OCI-LY3 (cell line): ENCODE measurements around the gene TSEN2.

Source experiments
- EZH2phosphoT487 ChIP-seq: fragments of 200-600 bp; shearing (Covaris generic); IDR thresholded peaks from 2 replicates; pipeline ENCODE4 v1.6.1; 2018; ENCODE audit warnings: antibody characterized with exemption, mixed run types, low read depth
- TF ChIP-seq, protein P1 (sequence below): fragments of 200-600, 300-600 bp; sonication (generic); IDR thresholded peaks from 2 replicates; pipeline ENCODE4 v1.5.1; 2014; ENCODE audit warnings: antibody characterized with exemption, low read length, low read depth

DNA sequence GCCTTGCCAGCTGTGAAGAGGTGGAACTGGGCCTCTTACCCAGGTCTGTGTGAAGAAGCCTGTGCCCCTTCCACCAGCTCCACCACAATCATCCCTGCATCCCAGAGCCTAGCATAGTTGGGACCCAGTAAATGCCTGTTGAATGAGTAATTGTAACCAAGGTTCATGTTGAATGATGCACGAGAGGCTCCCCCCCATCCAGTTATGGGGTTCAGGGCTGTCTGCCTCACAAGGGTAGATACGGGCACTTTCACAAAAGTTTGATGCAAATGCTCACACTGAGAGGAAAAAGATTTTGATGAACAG, 29.5 kb upstream of the TSEN2 start:
- no peak for TF ChIP-seq EZH2phosphoT487
- TF ChIP-seq, protein P1, sequence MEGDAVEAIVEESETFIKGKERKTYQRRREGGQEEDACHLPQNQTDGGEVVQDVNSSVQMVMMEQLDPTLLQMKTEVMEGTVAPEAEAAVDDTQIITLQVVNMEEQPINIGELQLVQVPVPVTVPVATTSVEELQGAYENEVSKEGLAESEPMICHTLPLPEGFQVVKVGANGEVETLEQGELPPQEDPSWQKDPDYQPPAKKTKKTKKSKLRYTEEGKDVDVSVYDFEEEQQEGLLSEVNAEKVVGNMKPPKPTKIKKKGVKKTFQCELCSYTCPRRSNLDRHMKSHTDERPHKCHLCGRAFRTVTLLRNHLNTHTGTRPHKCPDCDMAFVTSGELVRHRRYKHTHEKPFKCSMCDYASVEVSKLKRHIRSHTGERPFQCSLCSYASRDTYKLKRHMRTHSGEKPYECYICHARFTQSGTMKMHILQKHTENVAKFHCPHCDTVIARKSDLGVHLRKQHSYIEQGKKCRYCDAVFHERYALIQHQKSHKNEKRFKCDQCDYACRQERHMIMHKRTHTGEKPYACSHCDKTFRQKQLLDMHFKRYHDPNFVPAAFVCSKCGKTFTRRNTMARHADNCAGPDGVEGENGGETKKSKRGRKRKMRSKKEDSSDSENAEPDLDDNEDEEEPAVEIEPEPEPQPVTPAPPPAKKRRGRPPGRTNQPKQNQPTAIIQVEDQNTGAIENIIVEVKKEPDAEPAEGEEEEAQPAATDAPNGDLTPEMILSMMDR, result no peak
